MCF 10A (cell line): ENCODE measurements around the gene DSTN. TPM values are rescaled to one million over a fixed set of nuclear protein-coding genes. Genes with fewer than 3 reads are reported as not detected.
A peak's percentile ranks its signal among the peaks of the same experiment; 100 is the strongest.

Experiments
- BruUV-seq: library from RNA; stranded (reverse); fragments of 400-500 nt; replicated peaks from 2 replicates; lab custom pipeline; 2021; lab: Mats Ljungman, UMichigan
- CTCF ChIA-PET: fragments of 300-600 bp; sonication (Branson Sonifier 250); formaldehyde crosslinking; extraction: SDS; loops from one replicate; lab custom pipeline; 2021; ENCODE audit warnings: antibody characterized with exemption, inconsistent platforms; lab: Yijun Ruan, JAX
- POLR2A ChIA-PET: fragments of 300-600, 350-650 bp; sonication (Branson Sonifier 250); formaldehyde crosslinking; extraction: SDS; loops from one replicate; lab custom pipeline; 2020; ENCODE audit warnings: antibody characterized with exemption, inconsistent platforms; lab: Yijun Ruan, JAX
- DNase-seq: peaks from one replicate; pipeline ENCODE4 v3.0.0-alpha.2; 2018; ENCODE audit not compliant: unreplicated experiment
- H3K27ac Mint-ChIP-seq: one replicate; pipeline ENCODE4 v1.8.0; 2022; ENCODE audit warnings: mild to moderate bottlenecking, low read depth, mixed read lengths; ENCODE audit not compliant: unreplicated experiment
- H3K27me3 Mint-ChIP-seq: one replicate; pipeline ENCODE4 v1.8.0; 2022; ENCODE audit warnings: mixed read lengths; ENCODE audit not compliant: insufficient read depth, unreplicated experiment
- H3K36me3 Mint-ChIP-seq: one replicate; pipeline ENCODE4 v1.8.0; 2022; ENCODE audit warnings: mild to moderate bottlenecking, moderate library complexity, mixed read lengths; ENCODE audit not compliant: insufficient read depth, unreplicated experiment
- H3K4me1 Mint-ChIP-seq: one replicate; pipeline ENCODE4 v1.8.0; 2022; ENCODE audit warnings: mixed read lengths; ENCODE audit not compliant: insufficient read depth, unreplicated experiment
- H3K4me3 Mint-ChIP-seq: one replicate; pipeline ENCODE4 v1.8.0; 2022; ENCODE audit warnings: mild to moderate bottlenecking, moderate library complexity, mixed read lengths; ENCODE audit not compliant: unreplicated experiment
- H3K9me3 Mint-ChIP-seq: one replicate; pipeline ENCODE4 v1.8.0; 2022; ENCODE audit warnings: mixed read lengths; ENCODE audit not compliant: unreplicated experiment
- CTCF ChIP-seq: fragments of 200-600 bp; IDR thresholded peaks from one replicate; pipeline ENCODE4 v1.8.0; 2022; ENCODE audit warnings: antibody characterized with exemption, mild to moderate bottlenecking; ENCODE audit not compliant: unreplicated experiment
- intact Hi-C: fragments of 100-400 bp; cut with micrococcal nuclease; formaldehyde crosslinking; loops from 2 replicates; pipeline ENCODE4 v1.14.1; 2022
- total RNA-seq: library from RNA; stranded (reverse); gene quantifications from 2 replicates; pipeline ENCODE4 v1.2.3, GENCODE V29; 2022

DSTN gene
- total RNA-seq, 1 experiment from 2014 or later, result 280 TPM

- no peaks in the 10 kb centered on the region for H3K36me3 Mint-ChIP-seq
- no TSS peak for BruUV-seq
- POLR2A ChIA-PET, result interaction anchor here (4.1 kb wide), 1 partner anchor 22 kb away, joined by 27 read pairs; the partner anchor contains the start of gene DSTN
- H3K27me3 Mint-ChIP-seq, result no peaks in the 10 kb centered on the region
- H3K4me3 Mint-ChIP-seq, result no peak overlapping the region
- no peak for DNase-seq
- TF ChIP-seq CTCF, result no peak
- no peaks in the 10 kb centered on the region for H3K9me3 Mint-ChIP-seq
- intact Hi-C loops, result no loop called here
- CTCF ChIA-PET, result no interaction called here
- no peaks in the 10 kb centered on the region for H3K4me1 Mint-ChIP-seq
- no peak overlapping the region for H3K27ac Mint-ChIP-seq
Observed at GRCh38 chr20:17549131-17549530, 20.7 kb upstream of the DSTN start.

- H3K27ac Mint-ChIP-seq, result no peak overlapping the region
- TF ChIP-seq CTCF, result no peak
- intact Hi-C loops, result no loop called here
- no peak for DNase-seq
- peaks cover 5% of the 10 kb centered on the region for H3K36me3 Mint-ChIP-seq
- POLR2A ChIA-PET, result interaction anchor here (9.4 kb wide), 1 partner anchor 14 kb away, joined by 214 read pairs; no protein-coding TSS in a partner anchor
- no peak overlapping the region for H3K4me3 Mint-ChIP-seq
- no peaks in the 10 kb centered on the region for H3K9me3 Mint-ChIP-seq
- no TSS peak for BruUV-seq
- H3K4me1 Mint-ChIP-seq, result peaks cover 26% of the 10 kb centered on the region
- CTCF ChIA-PET, result interaction anchor here (0.7 to 7.7 kb wide), 3 partner anchors 13 to 411 kb away, joined by 3 to 72 read pairs (median 55); partner anchors contain the start of gene DSTN
- H3K27me3 Mint-ChIP-seq, result no peaks in the 10 kb centered on the region
Observed at GRCh38 chr20:17555106-17555505, 14.8 kb upstream of the DSTN start.

GRCh38 chr20:17556837-17557674, 12.8 kb upstream of the DSTN start:
- intact Hi-C loops, result no loop called here
- CTCF ChIA-PET, result interaction anchor here (0.6 to 7.7 kb wide), 16 partner anchors 8 to 1041 kb away, joined by 3 to 72 read pairs (median 3); partner anchors contain the start of gene DSTN
- DNase-seq, result peak; percentile 86
- peaks cover 8% of the 10 kb centered on the region for H3K36me3 Mint-ChIP-seq
- peak overlapping the region; percentile 64 for H3K4me3 Mint-ChIP-seq
- no peaks in the 10 kb centered on the region for H3K9me3 Mint-ChIP-seq
- BruUV-seq, result no TSS peak
- peak overlapping the region; percentile 97 for H3K27ac Mint-ChIP-seq
- no peaks in the 10 kb centered on the region for H3K27me3 Mint-ChIP-seq
- POLR2A ChIA-PET, result interaction anchor here (0.6 to 9.4 kb wide), 21 partner anchors 8 to 1009 kb away, joined by 3 to 340 read pairs (median 5); partner anchors contain the start of genes BFSP1, DSTN, MGME1 and SNX5
- no peak for TF ChIP-seq CTCF
- H3K4me1 Mint-ChIP-seq, result peaks cover 30% of the 10 kb centered on the region

GRCh38 chr20:17557675-17558006, 12.2 kb upstream of the DSTN start:
- no peaks in the 10 kb centered on the region for H3K27me3 Mint-ChIP-seq
- no peak for TF ChIP-seq CTCF
- ChIA-PET POLR2A (interaction anchor here (0.6 to 9.4 kb wide), 13 partner anchors 10 to 562 kb away, joined by 3 to 340 read pairs (median 8); partner anchors contain the start of genes BFSP1, DSTN, MGME1 and SNX5), CTCF (interaction anchor here (0.6 to 7.7 kb wide), 12 partner anchors 15 to 1041 kb away, joined by 3 to 72 read pairs (median 4); partner anchors contain the start of gene DSTN)
- BruUV-seq, result no TSS peak
- DNase-seq, result peak; percentile 58
- intact Hi-C loops, result loop anchor here (1.0 kb wide), 2 partner anchors 12 to 15 kb away; no protein-coding TSS in a partner anchor
- no peaks in the 10 kb centered on the region for H3K9me3 Mint-ChIP-seq
- H3K36me3 Mint-ChIP-seq, result peaks cover 8% of the 10 kb centered on the region
- H3K4me1 Mint-ChIP-seq, result peaks cover 30% of the 10 kb centered on the region
- H3K27ac Mint-ChIP-seq, result peak overlapping the region; percentile 97
- peak overlapping the region; percentile 64 for H3K4me3 Mint-ChIP-seq
